C1 segment of cervical spinal cord (tissue), 14 donors: ENCODE results near the gene C1orf21.

ENCODE experiments used
- DNase-seq, 14 donors: peaks; one replicate each; lab custom pipeline; 2025; lab: John Stamatoyannopoulos, UW

C1orf21 gene

DNA sequence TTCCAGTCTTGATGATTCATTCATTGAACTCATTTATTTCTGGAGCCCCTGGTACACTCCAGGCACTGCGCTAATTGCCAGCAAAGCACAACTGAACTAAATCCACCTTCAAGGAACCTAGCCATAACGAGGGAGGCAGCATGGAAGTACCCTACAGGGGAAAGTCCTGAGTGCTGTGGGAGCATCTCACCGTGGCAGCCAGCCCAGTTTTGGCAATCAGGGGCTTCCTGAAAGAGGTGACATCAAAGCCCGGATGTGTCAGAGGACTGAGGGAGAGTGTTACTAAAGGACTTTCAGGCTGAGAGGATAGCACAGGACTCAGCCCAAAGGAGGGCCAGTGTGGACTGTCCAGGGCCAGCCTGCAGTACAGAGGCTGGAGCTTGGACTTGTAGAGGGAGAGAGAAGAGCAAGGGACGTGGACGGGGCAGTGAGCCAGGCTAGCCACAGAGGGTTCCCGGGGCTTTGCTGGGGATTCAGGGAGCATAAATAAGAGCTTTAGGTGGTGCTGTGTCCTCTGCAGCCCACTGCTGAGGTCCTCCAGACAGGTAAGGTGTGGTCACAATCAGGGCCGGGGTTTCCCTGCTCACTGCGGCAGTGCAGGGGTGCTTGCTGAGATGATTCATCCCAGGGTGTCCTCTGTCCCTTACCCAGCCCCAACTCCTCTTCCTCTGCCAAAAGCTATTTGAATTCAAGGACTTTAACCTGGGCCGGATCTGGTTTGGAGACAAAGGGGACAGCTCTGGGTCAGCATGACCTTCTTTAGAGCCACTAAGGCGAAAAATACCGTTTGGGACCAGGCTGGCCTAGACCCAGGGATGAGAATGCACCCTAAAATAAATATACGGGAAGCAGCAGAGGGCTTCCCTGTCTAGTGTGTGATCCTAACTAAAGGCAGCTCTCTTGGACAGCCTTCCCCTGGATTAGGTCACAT is 239.5 kb downstream of the C1orf21 start:
- peak in 2 of 14 donors; percentile 31 to 80 for DNase-seq

DNA sequence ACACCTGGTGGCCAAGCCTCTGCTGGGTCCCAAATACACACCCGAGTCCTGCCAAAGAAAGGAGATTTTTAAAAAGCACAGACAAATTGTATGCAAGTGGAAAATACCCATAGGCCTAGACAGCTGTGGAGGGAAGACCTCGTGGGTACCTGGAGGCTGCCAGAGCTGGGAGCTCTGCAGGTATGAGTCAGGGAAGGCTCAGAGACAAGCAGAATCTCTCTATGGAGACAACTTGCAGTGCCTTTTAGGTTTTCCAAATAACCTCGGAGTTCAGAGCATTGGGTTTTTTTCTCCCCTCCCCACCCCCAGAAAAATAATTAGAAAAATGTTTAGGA is 240.1 kb downstream of the C1orf21 start:
- DNase-seq, result no peak

DNA sequence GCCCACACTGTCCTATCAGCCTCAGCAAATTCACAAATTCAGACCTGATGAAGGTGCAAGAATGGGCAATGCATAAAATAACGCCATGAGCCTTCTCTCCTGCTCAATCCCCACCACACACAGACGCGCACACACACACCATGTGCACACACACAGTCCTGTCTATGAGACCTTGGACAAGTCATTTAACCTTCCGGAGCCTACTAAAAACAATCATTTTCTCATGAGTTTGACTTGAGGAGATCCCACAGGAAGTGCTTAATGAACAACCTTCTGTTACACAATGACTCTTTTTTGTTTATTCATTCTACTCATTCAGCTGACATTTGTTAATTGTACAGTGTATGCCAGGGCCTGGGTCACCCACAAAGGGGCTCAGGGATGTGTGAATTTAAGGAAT is 242.4 kb downstream of the C1orf21 start:
- no peak for DNase-seq

DNA sequence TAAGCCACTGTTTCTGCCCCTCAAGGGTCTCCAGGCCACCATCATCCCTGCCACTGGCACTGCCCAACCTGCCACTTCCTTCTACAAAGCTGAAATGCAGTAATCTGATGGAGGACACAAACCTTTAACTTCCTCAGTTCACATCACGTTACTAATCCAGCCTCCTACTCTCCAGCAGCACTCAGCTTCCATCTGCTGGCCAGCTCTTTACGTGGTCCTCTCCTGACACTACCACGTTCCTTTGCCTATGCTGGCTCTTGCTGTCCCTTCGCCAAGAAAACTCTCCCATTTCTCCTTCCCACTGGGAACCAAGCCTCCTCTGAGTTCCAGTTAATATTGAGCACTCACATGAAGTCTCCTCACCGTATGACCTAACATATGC is 243.8 kb downstream of the C1orf21 start:
- DNase-seq, result peak in 1 of 14 donors; percentile 27

DNA sequence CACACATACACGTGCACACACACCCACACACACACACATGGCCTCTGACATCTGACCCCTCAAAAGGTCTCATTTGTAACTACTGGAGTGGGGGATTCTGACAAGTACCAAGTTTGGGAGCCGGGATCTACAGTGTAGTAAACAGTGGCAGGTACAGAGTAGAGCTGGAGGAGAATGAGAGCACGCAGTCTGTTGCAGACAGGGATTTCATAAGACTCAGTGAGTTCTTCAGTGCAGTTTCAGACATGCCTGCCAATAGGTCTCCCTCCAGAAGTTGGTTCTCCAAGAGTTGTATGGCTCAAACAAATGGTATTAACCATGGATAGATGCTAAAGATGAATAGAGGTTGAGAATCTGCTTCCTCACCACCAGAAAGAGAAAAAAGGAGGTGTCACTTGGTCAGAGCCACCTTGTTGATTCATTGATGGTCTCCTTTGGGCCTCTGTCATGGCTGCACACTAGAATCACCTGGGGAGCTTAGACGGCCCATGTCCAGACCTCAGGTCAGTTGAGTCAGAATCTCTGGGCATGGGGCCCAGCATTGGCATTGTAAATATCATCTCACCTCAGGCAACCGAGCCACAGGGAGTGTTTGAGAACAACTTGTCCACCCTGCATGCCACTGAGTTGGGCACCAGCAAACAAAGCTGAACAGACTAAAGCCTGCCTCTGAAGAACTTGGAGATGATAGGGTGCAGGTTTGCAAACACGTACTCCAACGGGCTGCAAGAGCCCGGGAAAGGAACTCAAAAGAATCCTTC is 245.8 kb downstream of the C1orf21 start:
- peak in 1 of 14 donors; percentile 73 for DNase-seq

DNA sequence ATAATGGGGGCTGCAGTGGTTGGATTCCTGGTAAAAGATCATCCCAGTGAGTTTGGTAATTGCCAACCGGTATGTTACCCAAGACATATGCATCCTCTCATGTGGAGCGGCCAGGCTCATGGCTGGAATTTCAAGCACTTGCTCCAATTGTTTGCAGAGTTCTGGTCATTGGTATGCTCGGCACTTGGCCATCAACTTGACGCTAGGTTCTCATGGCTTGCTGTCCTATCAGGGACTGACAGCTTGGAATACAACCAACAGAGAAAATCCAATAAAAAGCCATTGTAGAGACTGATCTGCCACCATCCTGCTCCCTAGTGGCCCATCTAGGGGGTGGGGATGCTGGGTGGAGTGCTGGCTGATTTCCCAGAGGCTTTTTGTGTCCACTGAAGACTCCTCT is 247.0 kb downstream of the C1orf21 start:
- no peak for DNase-seq

DNA sequence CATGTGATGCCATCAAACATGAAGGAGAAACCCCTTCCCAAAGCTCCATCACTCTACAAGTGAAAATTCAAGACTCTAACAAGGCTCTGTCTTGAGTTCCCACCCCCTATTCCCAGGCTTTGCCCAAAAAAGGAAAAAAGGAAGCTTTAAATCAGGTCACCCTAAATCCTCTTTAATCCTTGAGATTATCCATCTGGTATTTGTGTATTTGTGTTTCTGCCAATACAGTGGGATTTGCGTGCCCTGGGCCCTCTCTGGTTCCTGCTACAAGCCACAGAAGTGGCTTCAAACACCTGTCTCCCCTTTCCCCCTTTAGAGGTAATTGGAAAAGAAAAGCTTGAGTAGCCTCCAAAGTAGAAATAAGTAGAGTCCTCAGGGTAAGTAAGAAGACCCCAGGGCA is 247.5 kb downstream of the C1orf21 start:
- no peak for DNase-seq

DNA sequence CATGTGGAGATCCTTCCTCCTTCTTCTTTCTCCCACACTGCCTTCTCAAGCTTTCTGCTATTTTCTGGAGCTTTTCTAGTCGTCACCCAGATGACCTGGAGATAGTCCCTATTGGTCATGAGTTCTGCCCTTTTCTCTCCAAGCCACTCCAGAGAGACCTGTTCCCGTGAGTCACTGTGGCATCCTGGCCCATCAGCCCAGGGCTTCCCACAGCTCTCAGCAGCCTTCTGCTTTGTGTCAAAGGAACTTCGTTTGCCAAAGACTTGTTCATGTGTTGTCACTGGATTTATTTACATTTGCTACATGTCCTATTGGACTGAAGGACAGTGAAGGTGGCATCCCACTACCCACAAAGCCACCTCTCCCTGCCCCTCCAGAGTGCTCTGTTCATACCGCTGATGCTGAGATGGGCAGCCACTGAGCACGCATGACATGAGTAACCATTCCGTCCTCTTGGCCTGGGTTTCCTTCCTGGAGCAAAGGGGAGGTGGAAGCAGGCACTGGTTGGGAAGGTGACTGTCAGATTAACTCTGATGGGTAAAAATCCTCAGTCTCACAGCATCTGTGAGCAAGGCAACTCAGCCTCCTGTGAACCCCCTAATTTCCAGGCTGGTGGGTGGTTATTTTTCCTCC is 248.6 kb downstream of the C1orf21 start:
- peak in 1 of 14 donors; percentile 8 for DNase-seq

DNA sequence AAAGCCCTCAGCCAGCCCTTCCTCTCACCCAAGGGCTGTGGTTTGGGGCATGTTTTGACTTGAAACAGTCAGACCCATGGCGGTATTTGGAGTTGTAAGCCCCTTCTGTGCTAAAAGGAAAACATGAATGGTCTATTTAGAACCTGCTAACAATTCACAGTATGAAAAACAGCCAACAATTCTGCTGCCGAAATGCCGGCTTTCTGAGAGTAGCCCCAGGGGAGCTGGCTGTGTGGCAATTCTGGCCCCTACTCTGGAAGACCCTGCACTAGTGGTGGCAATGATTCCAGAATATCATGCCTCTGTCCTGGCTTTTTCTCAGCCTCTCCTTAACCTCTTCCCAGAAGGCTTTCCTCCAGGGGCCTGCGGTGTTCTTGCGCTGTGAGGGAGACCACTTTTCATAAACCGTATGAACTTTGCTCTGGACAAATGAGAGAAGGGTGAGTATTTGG is 249.2 kb downstream of the C1orf21 start:
- no peak for DNase-seq

DNA sequence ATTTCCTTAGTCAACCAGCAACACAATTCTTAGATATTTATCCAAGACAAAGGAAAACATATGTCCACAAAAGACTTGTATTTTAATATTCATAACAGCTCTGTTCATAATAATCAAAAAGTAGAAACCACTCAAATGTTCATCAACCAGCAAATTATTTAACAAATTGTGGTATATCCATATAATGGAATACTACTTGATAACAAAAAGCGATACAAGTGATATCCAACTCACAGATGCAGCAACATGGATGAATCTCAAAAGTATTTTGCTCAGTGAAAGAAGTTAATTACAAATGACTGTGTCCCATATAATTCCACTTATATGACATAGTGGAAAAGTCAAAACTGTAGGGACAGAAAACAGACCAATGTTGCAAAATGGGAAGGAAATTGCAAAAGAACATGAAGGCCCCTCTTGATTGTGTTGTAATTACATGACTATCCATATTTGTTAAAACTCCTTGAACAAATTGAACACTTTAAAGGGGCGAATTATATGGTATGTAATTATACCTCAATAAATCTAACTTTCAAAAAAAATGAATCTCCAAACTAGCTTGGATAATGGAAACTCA is 250.9 kb downstream of the C1orf21 start:
- DNase-seq, result no peak

DNA sequence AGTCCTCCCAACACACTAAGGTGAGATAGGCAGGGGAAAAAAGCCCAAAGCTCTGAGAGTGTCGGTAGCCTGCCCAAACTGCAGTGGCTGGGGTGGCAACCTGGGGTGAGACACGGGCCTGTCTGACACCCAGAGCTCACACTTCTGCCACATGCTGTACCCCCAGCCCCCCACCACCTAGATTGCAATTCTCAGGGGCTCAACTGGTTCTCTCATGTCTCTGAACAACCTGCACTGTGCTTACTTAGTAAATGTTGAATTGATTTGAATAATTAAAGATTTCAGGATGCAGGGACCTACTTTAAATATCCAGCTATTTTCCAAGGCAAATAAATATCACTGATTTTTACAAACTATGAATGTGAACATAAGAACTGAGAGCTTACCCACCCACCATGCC is 252.4 kb downstream of the C1orf21 start:
- no peak for DNase-seq

DNA sequence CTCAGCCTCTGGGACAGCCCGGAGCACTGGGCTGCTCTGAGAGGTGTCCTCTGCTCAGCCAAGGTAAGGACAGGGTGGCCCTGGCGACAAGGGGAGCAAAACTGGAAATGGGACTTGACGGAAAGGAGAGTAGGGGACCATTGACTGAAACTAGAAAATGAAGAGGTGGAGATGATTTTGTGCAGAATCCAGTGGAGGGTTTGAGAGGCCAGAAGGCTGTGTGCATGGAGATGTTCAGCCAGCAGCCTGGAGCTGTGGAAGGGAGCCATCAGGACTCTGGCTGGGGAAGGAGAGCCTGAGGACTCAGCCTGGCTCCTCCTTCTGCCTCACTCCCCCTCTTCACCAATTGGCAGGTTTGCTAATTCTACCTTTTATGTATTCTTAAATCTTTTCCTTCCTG is 253.7 kb downstream of the C1orf21 start:
- no peak for DNase-seq

DNA sequence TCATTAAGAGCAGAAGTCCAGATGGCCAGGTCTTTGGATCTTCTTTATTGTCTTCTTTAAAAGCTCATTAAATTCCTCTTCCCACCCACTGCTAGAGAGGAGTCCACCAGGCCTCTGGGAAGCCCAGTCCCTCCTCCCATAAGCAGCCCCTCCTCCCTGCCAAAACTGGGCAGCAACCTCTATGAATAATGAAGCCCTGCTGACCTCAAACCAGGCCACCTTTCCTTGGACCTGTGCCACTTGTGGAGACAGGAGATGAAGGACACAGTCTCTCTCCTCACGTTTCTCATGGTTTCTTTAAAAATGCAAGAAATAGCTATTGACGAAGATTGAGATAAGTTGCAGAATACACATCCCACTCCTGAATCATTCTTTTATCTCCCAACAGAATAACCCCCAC is 255.1 kb downstream of the C1orf21 start:
- no peak for DNase-seq

DNA sequence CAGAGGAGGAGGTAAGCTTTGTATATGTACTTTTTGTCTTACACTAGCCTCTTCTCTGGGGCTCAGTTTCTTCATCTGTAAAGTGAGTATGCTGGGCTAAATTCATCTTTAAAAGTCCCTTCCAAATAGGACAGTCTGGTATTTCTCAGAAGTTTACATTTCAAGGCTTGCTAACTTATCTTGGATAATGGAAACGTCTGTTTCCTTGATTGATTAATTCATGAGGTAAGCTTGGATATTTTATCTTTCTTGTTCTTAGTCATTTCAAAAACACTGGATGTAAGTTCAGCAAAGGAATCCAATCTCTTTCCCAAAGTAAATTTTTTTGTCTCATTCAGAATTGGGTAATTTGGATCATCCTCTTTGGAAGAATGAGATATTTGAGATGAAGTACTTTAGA is 256.8 kb downstream of the C1orf21 start:
- DNase-seq, result no peak

DNA sequence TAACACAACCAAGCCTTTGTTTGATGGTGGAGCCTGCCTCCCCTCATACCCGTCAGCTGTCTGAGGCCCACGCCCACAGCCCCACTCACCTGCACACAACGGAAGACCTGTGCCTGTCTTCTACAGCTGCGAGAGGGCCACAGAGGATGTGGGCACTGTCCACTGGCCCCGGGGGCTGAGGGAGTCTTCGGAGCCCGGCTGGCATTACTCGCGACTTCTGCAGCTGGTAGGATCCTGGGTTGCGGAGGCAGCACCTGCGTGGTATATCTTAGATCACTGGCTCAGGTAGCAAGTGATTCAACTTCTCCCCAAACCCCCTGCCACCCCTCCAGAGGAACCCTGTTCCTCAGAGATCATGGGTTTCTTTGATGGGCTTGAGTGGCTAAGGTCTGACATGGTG is 257.9 kb downstream of the C1orf21 start:
- DNase-seq, result no peak

DNA sequence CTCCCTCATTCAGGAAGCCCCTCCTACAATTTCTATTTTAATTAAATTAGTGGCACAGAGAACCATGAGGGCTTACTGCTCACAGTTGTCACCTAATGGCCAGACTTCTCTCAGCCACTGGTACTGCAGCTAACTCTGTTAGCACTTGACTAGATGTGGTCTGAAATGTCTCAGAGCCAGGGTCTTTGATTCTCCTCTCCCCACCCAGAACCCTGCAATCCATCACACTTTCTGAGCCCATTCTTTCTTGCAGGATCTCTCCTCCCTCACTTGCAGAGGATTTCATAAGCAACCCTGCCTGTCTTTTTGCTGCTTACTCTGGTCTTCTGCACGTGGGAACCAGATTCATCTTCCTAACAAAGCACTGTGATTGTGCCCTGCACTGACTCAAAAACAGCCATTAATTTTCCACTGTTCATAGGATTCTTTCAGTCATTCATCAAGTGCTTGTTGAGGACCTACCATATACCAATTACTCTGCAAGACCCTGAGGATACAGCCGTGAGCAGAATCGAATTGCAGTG is 259.4 kb downstream of the C1orf21 start:
- DNase-seq, result no peak

DNA sequence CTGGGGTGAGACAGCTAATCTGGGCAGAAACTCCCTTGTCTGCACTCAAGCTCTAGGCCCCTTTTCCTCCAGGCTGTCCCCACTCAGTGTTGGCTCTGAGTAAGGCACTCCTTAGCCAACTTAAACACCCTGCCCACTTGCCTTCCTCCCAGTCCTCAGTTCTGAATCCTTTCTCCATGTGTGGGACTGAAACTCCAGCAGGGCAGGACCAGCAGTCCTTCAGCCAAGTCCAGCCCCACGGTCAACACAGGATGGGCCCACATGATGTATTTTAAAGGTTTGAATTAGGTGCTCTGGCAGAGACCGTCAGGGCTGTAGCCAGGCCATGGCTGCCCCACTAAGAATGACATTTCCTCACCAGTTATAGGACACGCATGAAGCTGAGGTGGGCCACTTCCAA is 260.0 kb downstream of the C1orf21 start:
- no peak for DNase-seq

DNA sequence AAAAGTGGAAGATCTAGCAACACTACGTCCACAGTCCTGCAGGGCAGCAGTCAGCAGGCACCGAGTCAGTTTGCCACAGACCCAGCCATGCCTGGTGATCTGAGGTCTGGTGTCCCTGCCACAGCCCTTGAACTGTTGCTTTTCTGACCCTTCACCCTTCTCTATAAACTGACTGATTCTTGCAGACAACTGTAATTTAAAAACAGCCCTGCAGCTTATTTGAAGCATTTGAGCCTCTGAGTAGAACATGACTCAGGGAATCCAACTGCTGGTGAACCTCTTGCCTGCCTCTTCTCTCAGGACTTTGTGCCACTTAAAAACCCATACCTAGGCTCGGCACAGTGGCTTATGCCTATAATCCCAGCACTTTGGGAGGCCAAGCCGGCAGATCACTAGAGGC is 260.6 kb downstream of the C1orf21 start:
- DNase-seq, result no peak

DNA sequence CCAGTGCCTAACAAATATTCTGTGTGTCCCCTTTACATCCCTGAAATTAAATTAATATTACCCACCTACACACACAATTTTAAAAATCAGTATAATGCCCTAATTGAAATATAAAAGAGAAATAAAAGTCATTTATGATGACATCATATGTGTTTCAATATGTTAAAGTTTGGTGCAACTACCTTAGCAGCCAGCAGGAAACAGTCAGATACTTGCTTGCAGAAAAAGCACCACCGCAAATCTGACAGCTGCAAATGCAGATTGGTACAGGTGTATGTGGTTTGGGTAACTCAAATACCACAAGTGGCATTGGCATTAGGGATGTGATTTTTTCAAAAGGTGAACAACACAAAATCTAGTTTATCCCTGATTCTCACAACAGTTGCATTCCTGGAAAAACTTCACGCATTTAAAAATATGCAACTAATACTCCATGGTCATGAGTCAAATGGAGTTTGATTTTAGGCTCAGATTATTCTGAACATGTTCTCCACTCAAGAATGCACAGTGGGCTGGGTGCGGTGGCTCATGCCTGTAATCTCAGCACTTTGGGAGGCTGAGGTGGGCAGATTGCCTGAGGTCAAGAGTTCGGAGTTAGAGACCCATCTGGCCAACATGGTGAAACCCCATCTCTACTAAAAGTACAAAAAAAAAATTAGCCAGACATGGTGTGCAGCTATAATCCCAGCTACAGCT is 261.5 kb downstream of the C1orf21 start:
- DNase-seq, result no peak

DNA sequence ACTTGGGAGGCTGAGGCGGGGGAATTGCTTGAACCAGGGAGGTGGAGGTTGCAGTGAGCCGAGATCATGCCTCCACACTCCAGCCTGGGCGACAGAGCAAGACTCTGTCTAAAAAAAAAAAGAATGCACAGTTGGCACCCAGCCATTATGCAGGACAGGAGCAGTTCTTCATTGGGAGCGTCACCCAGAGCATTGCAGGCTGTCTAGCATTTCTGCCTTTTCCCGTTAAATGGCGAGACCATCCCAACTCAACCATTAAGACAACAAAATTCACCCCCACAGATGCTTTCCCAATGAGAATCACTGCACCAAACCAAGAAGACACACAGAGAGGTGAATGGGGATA is 262.0 kb downstream of the C1orf21 start:
- no peak for DNase-seq

DNA sequence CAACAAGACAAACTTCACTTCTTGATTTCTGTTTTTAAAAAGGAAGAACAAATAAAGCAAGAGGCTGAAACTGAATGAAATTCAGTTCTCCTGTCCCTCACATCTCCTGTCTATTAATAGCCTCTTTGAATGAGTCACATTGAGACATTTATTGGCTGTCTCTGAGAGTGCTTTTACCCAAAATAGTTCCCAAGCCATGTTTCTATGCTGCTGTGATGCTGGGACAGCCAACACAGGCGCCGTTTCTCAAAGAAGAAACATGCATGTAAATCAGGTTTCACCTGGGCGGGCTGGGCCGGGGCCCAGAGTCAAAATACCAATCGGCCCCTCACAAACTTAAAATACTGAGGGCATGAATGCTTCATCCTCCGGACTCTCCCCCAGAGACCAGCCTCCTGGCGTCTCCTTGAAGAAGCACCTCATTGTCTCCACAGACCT is 262.6 kb downstream of the C1orf21 start:
- DNase-seq, result no peak
